K562 (cell line): ENCODE results near the gene HDAC5. TPM values are rescaled to one million over a fixed set of nuclear protein-coding genes. Genes with fewer than 3 reads are reported as not detected.

Source experiments
- ATAC-seq: fragments of 200-7000 bp; cut with Tn5 transposase; 3 replicates; pipeline ENCODE4 v1.9.1; 2020; ENCODE audit warnings: moderate library complexity
- BruUV-seq: library from RNA; stranded (reverse); fragments of 400-500 nt; replicated peaks from 2 replicates; lab custom pipeline; 2021; lab: Mats Ljungman, UMichigan
- CTCF ChIA-PET: fragments of 300-600 bp; formaldehyde crosslinking; extraction: SDS; loops from one replicate; lab custom pipeline; 2021; ENCODE audit warnings: low intra/inter-chr PET ratio; lab: Yijun Ruan, JAX
- POLR2A ChIA-PET: fragments of 300-600, 350-650 bp; sonication (Branson Sonifier 250); formaldehyde crosslinking; extraction: SDS; loops from one replicate; lab custom pipeline; 2021; ENCODE audit warnings: antibody characterized with exemption, inconsistent platforms; lab: Yijun Ruan, JAX
- DNase-seq, 4 experiments: peaks; one replicate each; pipeline versions ENCODE4 v3.0.0 to v3.0.0-alpha.2; 2011 to 2018; ENCODE audit warnings: low spot score in 3 of 4, mixed read lengths in 3 of 4; ENCODE audit errors: extremely low read depth in 1 of 4
- FAIRE-seq: peaks from 2 replicates; lab custom pipeline; 2011; peaks lifted over from hg19 to GRCh38; lab: Jason Lieb, UNC
- H2AFZ ChIP-seq: 2 replicates; pipeline ENCODE4 v1.6.0; 2011; ENCODE audit warnings: low read depth, low read length, control low read depth, inconsistent platforms
- H3K27ac ChIP-seq: fragments of 200-600 bp; 3 replicates; pipeline ENCODE4 v1.8.0; 2011; ENCODE audit warnings: low read depth, mild to moderate bottlenecking, control low read depth, inconsistent platforms, low read length, moderate library complexity, mixed read lengths; ENCODE audit errors: extremely low read depth
- H3K27me3 ChIP-seq, 2 experiments: fragments of 300-600 bp in 1 of 2; 2 replicates in 1 of 2; 3 replicates in 1 of 2; pipeline versions ENCODE4 v1.6.0 to v1.8.0; 2011; ENCODE audit warnings: inconsistent platforms in 2 of 2, low read length in 2 of 2, mild to moderate bottlenecking in 1 of 2, mixed read lengths in 1 of 2, moderate library complexity in 1 of 2; ENCODE audit not compliant: control insufficient read depth in 2 of 2, insufficient read depth in 2 of 2
- H3K36me3 ChIP-seq: fragments of 300-600 bp; 3 replicates; pipeline ENCODE4 v1.8.0; 2011; ENCODE audit warnings: mild to moderate bottlenecking, low read length, inconsistent platforms; ENCODE audit not compliant: control insufficient read depth, insufficient read depth
- H3K4me1 ChIP-seq, 2 experiments: fragments of 200-600 bp in 1 of 2; replicated peaks in 1 of 2; 2 replicates in 1 of 2; 3 replicates in 1 of 2; pipeline versions ENCODE4 v1.5.1 to v1.8.0; 2011; ENCODE audit warnings: inconsistent platforms in 2 of 2, low read length in 2 of 2, mild to moderate bottlenecking in 1 of 2, mixed read lengths in 1 of 2, moderate library complexity in 1 of 2; ENCODE audit not compliant: control insufficient read depth in 2 of 2, insufficient read depth in 2 of 2
- H3K4me2 ChIP-seq: 2 replicates; pipeline ENCODE4 v1.6.1; 2011; ENCODE audit warnings: low read length, control low read depth, inconsistent platforms, mixed read lengths; ENCODE audit not compliant: insufficient read depth
- H3K4me3 ChIP-seq: fragments of 200-600 bp; sonication (generic), shearing (Covaris generic); 2 replicates; pipeline ENCODE4 v1.5.1; 2016; ENCODE audit warnings: control low read depth, inconsistent platforms
- H3K79me2 ChIP-seq: fragments of 200-600 bp; 3 replicates; pipeline ENCODE4 v1.8.0; 2011; ENCODE audit warnings: low read length, inconsistent platforms; ENCODE audit not compliant: control insufficient read depth, insufficient read depth
- H3K9ac ChIP-seq, 2 experiments: 2 replicates each; pipeline versions ENCODE4 v1.6.0 to v1.6.1; 2011; ENCODE audit warnings: low read depth in 2 of 2, low read length in 2 of 2, control low read depth in 1 of 2, inconsistent platforms in 1 of 2, mild to moderate bottlenecking in 1 of 2, mixed read lengths in 1 of 2; ENCODE audit not compliant: insufficient read depth in 1 of 2
- H3K9me1 ChIP-seq: one replicate; pipeline ENCODE4 v1.6.0; 2011; ENCODE audit warnings: inconsistent platforms, mild to moderate bottlenecking, low read length, moderate library complexity; ENCODE audit not compliant: control insufficient read depth, insufficient read depth
- H3K9me3 ChIP-seq: replicated peaks from 2 replicates; pipeline ENCODE4 v1.5.1; 2011; ENCODE audit warnings: low read depth, low read length, inconsistent platforms; ENCODE audit not compliant: control insufficient read depth, insufficient read depth
- H4K20me1 ChIP-seq: replicated peaks from 2 replicates; pipeline ENCODE4 v1.6.1; 2011; ENCODE audit warnings: low read length, inconsistent platforms, mixed read lengths; ENCODE audit not compliant: control insufficient read depth, insufficient read depth
- ARHGAP35 ChIP-seq: fragments of 450-650 bp; IDR thresholded peaks from 2 replicates; pipeline ENCODE4 v1.6.1; 2018; ENCODE audit not compliant: partially characterized antibody
- ESRRA ChIP-seq: fragments of 450-650 bp; IDR thresholded peaks from 2 replicates; pipeline ENCODE4 v1.6.1; 2014; ENCODE audit warnings: low read depth, mild to moderate bottlenecking, moderate library complexity, borderline replicate concordance
- MEF2A ChIP-seq: IDR thresholded peaks from 2 replicates; pipeline ENCODE4 v1.6.1; 2011; ENCODE audit warnings: low read depth, mild to moderate bottlenecking, low read length, moderate library complexity; ENCODE audit not compliant: control insufficient read depth
- MEF2D ChIP-seq: conservative IDR thresholded peaks from 2 replicates; pipeline ENCODE4 v1.6.1; 2016; ENCODE audit warnings: low read depth, missing genetic modification characterization, missing compliant biosample characterization
- NBN ChIP-seq: fragments of 450-650 bp; IDR thresholded peaks from 2 replicates; pipeline ENCODE4 v1.6.1; 2016; ENCODE audit warnings: low read depth, mild to moderate bottlenecking
- POLR2G ChIP-seq: fragments of 200-400 bp; formaldehyde crosslinking; IDR thresholded peaks from 2 replicates; pipeline ENCODE4 v1.6.1; 2017; ENCODE audit warnings: low read depth, mild to moderate bottlenecking, antibody characterized with exemption, low read length, moderate library complexity
- RFX5 ChIP-seq: IDR thresholded peaks from 2 replicates; pipeline ENCODE4 v1.6.1; 2011; ENCODE audit warnings: low read depth, mild to moderate bottlenecking, improper control_type of control experiment, low read length
- TEAD4 ChIP-seq, 2 experiments: sonication (generic) in 1 of 2; formaldehyde crosslinking in 1 of 2; IDR thresholded peaks; 2 replicates each; pipeline versions ENCODE4 v1.6.1 to v1.8.0; 2012 to 2022; ENCODE audit warnings: borderline replicate concordance in 1 of 2, inconsistent platforms in 1 of 2, low read length in 1 of 2, mild to moderate bottlenecking in 1 of 2, missing genetic modification reagents in 1 of 2
- ZBED1 ChIP-seq: IDR thresholded peaks from 2 replicates; pipeline ENCODE4 v1.6.1; 2014
- WGBS: fragments of 100-300 bp; shearing (Covaris generic); methylation state at CpG from one replicate; pipeline ENCODE4 v1.1.6; 2016; ENCODE audit warnings: low coverage, mixed read lengths; ENCODE audit not compliant: insufficient coverage; ENCODE audit errors: missing lambda C conversion rate; 5-methylcytosine and 5-hydroxymethylcytosine counted together
- in situ Hi-C: fragments of 300-500 bp; cut with MboI; formaldehyde crosslinking; loops from 4 replicates; pipeline ENCODE4 v1.15.0; 2018; ENCODE audit warnings: inconsistent platforms, mixed read lengths
- intact Hi-C: fragments of 100-400 bp; cut with micrococcal nuclease; formaldehyde crosslinking; loops from 2 replicates; pipeline ENCODE4 v1.14.2; 2022
- polyA plus RNA-seq, 8 experiments: library from polyadenylated mRNA; depleted of rRNA in 4 of 8; stranded (reverse) in 5 of 8; unstranded in 3 of 8; fragments of >200 nt; fragmentation: Nextera tagmentation in 2 of 8; fragmentation: Illumina TruSeq in 1 of 8; extraction: Ambion mirVana in 2 of 8; extraction: Trizol in 1 of 8; gene quantifications; 2 replicates each; pipeline versions ENCODE4 v1.2.1 to v1.2.3, GENCODE V29; 2011 to 2014; ENCODE audit warnings: inconsistent platforms in 1 of 8, missing spikeins in 1 of 8
- total RNA-seq, 7 experiments: library from RNA; depleted of rRNA in 6 of 7; stranded (reverse); fragments of >200 nt in 6 of 7; fragmentation: Illumina TruSeq in 2 of 7; extraction: Trizol in 2 of 7; gene quantifications; 2 replicates each; pipeline versions ENCODE4 v1.2.1 to v1.2.3, GENCODE V29; 2011 to 2021; ENCODE audit warnings: low replicate concordance in 1 of 7
- TF ChIP-seq, protein P1 (sequence below): fragments of 450-650 bp; formaldehyde crosslinking; IDR thresholded peaks from 2 replicates; pipeline ENCODE4 v1.4.0; 2022; ENCODE audit warnings: missing genetic modification characterization
- TF ChIP-seq, protein P2 (sequence below): sonication (generic); IDR thresholded peaks from 2 replicates; pipeline ENCODE4 v1.6.1; 2016

The HDAC5 gene
- total and polyA plus RNA-seq, 9 of the 15 experiments (the other 6 are each of a cell fraction or from before 2014, with no cell fraction given) = 0.45 to 26.2 (median 16.4) TPM

DNA sequence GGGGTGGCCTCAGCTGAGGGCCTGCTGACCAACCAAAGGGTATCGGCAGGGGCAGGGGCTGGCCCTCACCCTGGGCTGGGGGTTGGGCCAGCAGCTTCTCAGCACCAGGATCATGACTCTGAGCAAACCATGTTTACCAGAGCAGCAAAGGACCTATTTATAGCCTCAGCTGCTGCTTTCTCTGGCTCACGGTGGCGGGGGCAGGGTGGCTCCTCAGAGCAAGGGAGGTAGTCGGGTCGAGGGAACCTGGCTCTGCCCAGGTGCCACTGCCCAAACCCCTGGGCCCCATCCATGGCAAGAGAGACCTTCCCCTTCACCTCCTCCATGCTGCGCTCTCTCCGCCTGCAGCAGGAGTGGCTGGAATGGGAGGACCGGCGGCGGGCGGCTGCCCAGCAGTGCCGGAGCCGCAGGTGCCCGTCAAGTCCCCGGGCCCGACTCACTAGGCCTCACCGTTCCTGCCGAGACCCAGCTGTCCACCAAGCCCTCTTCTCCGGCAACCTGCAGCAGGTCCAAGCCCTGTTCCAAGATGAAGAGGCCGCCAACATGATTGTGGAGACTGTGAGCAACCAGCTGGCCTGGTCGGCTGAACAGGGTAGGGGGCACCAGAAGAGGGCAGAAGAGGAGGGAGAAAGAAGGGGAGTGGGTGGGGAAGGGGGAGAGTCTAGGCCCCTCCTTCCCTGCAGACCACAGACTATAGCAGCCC is 47.2 kb upstream of the HDAC5 start, which contains the start of gene ASB16:
Gene ASB16, plus strand, starts transcription at position 206 of the 703 bp plus-strand sequence. Its CDS starts 86 bp downstream, at position 292.
- no peak within 1 kb of the TSS for H3K4me2 ChIP-seq
- intact Hi-C loops = no loop called here
- no peaks in the 10 kb centered on the region for H3K79me2 ChIP-seq
- no TSS peak for BruUV-seq
- CTCF ChIA-PET = no interaction called here
- no peaks in the 10 kb centered on the region for H3K9me3 ChIP-seq
- H3K9me1 ChIP-seq = no peaks in the 10 kb centered on the region
- in situ Hi-C loops = no loop called here
- H3K4me3 ChIP-seq = no peak within 1 kb of the TSS
- H3K4me1 ChIP-seq = peaks cover 13 to 26% of the 10 kb centered on the region in 2 experiments; a peak in 4 of 5 replicates
- DNase-seq (no peak), ATAC-seq (no peak), FAIRE-seq (no peak)
- 67% methylated on average over 19 of the region's 21 CpGs for WGBS
- no peak within 1 kb of the TSS for H2AFZ ChIP-seq
- POLR2A ChIA-PET = interaction anchor here (0.6 to 1.1 kb wide), 5 partner anchors 16 to 290 kb away, joined by 3 to 5 read pairs (median 4); no protein-coding TSS in a partner anchor
- H3K36me3 ChIP-seq = peaks cover 6% of the 10 kb centered on the region; the same call in 1 of the 3 replicates
- TF ChIP-seq RFX5 = no peak
- TF ChIP-seq ESRRA = no peak
- TF ChIP-seq, protein P1, sequence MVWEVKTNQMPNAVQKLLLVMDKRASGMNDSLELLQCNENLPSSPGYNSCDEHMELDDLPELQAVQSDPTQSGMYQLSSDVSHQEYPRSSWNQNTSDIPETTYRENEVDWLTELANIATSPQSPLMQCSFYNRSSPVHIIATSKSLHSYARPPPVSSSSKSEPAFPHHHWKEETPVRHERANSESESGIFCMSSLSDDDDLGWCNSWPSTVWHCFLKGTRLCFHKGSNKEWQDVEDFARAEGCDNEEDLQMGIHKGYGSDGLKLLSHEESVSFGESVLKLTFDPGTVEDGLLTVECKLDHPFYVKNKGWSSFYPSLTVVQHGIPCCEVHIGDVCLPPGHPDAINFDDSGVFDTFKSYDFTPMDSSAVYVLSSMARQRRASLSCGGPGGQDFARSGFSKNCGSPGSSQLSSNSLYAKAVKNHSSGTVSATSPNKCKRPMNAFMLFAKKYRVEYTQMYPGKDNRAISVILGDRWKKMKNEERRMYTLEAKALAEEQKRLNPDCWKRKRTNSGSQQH = no peak
- no peak for TF ChIP-seq ARHGAP35
- TF ChIP-seq MEF2D = 0 out of 2 replicates have a peak, but pooled peaks have one; percentile 53
- no peak for TF ChIP-seq ZBED1
- TF ChIP-seq TEAD4 (IDR thresholded peaks at IDR 0.05; ENCODE audit: low read length) = no peak
- no peak for TF ChIP-seq TEAD4 (CRISPR knock-in tag; IDR thresholded peaks at IDR 0.05; ENCODE audit: borderline replicate concordance)
- peak; percentile 78; the same call in 1 of the 2 replicates for TF ChIP-seq MEF2A
- peak; percentile 73 for TF ChIP-seq POLR2G
- TF ChIP-seq NBN = no peak
- TF ChIP-seq, protein P2, sequence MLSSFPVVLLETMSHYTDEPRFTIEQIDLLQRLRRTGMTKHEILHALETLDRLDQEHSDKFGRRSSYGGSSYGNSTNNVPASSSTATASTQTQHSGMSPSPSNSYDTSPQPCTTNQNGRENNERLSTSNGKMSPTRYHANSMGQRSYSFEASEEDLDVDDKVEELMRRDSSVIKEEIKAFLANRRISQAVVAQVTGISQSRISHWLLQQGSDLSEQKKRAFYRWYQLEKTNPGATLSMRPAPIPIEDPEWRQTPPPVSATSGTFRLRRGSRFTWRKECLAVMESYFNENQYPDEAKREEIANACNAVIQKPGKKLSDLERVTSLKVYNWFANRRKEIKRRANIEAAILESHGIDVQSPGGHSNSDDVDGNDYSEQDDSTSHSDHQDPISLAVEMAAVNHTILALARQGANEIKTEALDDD = no peak
- TF ChIP-seq, all 486 proteins: peak for 3
- Histone ChIP-seq H4K20me1 (no peaks in the 10 kb centered on the region), H3K27me3 (no peaks in the 10 kb centered on the region), H3K9ac (peak within 1 kb of the TSS in 1 of 2 experiments; percentile 53; a peak in 2 of 4 replicates), H3K27ac (no peak within 1 kb of the TSS)
